ENCODE data around the gene BEAN1.

DNA sequence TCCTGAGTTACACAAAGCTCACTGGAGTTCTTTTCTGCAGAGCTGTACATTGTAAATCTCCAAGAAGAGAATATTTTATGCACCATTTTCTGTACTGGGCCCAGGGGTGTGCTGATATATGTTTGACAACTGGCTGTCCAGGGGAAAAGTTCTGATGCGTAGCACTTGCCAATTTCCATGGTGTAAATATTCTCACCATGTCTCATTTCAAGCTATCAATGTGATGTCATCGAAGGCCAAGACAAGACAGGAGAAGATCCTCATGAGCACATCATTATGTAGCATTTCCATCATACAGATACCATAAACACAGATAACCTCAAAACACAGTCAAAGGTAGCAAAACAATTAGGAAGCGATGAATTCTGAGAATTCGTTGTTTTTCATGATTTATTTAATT is 41.7 kb upstream of the BEAN1 start:
- TF ChIP-seq, protein P1, sequence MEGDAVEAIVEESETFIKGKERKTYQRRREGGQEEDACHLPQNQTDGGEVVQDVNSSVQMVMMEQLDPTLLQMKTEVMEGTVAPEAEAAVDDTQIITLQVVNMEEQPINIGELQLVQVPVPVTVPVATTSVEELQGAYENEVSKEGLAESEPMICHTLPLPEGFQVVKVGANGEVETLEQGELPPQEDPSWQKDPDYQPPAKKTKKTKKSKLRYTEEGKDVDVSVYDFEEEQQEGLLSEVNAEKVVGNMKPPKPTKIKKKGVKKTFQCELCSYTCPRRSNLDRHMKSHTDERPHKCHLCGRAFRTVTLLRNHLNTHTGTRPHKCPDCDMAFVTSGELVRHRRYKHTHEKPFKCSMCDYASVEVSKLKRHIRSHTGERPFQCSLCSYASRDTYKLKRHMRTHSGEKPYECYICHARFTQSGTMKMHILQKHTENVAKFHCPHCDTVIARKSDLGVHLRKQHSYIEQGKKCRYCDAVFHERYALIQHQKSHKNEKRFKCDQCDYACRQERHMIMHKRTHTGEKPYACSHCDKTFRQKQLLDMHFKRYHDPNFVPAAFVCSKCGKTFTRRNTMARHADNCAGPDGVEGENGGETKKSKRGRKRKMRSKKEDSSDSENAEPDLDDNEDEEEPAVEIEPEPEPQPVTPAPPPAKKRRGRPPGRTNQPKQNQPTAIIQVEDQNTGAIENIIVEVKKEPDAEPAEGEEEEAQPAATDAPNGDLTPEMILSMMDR (IDR thresholded peaks at IDR 0.05): no peak
- TF ChIP-seq POLR2A (IDR thresholded peaks at IDR 0.05; ENCODE audit: low read depth) (no peak), EP300 (IDR thresholded peaks at IDR 0.05) (no peak), POLR2AphosphoS5 (IDR thresholded peaks at IDR 0.05) (no peak)
